SK-N-SH (cell line): ENCODE data around the gene TEK. TPM values are rescaled to one million over a fixed set of nuclear protein-coding genes. Genes with fewer than 3 reads are reported as not detected.

Source experiments
- CTCF ChIA-PET: fragments of 300-600, 350-600 bp; formaldehyde crosslinking; extraction: SDS; loops from one replicate; lab custom pipeline; 2021; lab: Yijun Ruan, JAX
- POLR2A ChIA-PET: fragments of 350-600 bp; sonication (Branson Sonifier 250); formaldehyde crosslinking; extraction: SDS; loops from one replicate; lab custom pipeline; 2020; ENCODE audit warnings: antibody characterized with exemption, inconsistent platforms; lab: Yijun Ruan, JAX
- DNase-seq: peaks from one replicate; pipeline ENCODE4 v3.0.0; 2012
- H2AFZ ChIP-seq: fragments of 200-600 bp; sonication (generic); 2 replicates; pipeline ENCODE4 v1.8.1; 2016; ENCODE audit warnings: antibody characterized with exemption, mild to moderate bottlenecking, low read depth
- H3F3A ChIP-seq: fragments of 200-600 bp; sonication (generic); replicated peaks from 2 replicates; pipeline ENCODE3; 2016; ENCODE audit warnings: antibody characterized with exemption, mild to moderate bottlenecking; ENCODE audit not compliant: insufficient read depth
- H3K27ac ChIP-seq, 2 experiments: fragments of 200-500 bp in 1 of 2; fragments of 200-600 bp in 1 of 2; sonication (Bioruptor generic) in 1 of 2; sonication (generic), shearing (Covaris generic) in 1 of 2; 2 replicates each; pipeline versions ENCODE4 v1.5.1 to v1.6.1; 2014 to 2016; ENCODE audit warnings: low read depth in 2 of 2, inconsistent platforms in 1 of 2, low read length in 1 of 2, mild to moderate bottlenecking in 1 of 2, mixed read lengths in 1 of 2
- H3K27me3 ChIP-seq: fragments of 200-600 bp; sonication (generic), shearing (Covaris generic); 2 replicates; pipeline ENCODE4 v1.6.1; 2016; ENCODE audit warnings: mixed run types; ENCODE audit not compliant: insufficient read depth
- H3K36me3 ChIP-seq, 2 experiments: fragments of 200-500 bp in 1 of 2; fragments of 200-600 bp in 1 of 2; sonication (Bioruptor generic) in 1 of 2; sonication (generic) in 1 of 2; replicated peaks in 1 of 2; 2 replicates each; pipeline versions ENCODE3 to v1.5.1; 2014 to 2016; ENCODE audit warnings: low read length in 1 of 2, mild to moderate bottlenecking in 1 of 2; ENCODE audit not compliant: insufficient read depth in 2 of 2, control insufficient read depth in 1 of 2
- H3K4me1 ChIP-seq, 2 experiments: fragments of 200-500 bp in 1 of 2; fragments of 200-600 bp in 1 of 2; sonication (Bioruptor generic) in 1 of 2; sonication (generic), shearing (Covaris generic) in 1 of 2; 2 replicates each; pipeline versions ENCODE4 v1.5.1 to v1.6.1; 2014 to 2016; ENCODE audit warnings: low read depth in 1 of 2, low read length in 1 of 2, mixed run types in 1 of 2; ENCODE audit not compliant: insufficient read depth in 2 of 2, control insufficient read depth in 1 of 2
- H3K4me2 ChIP-seq: fragments of 200-600 bp; sonication (generic), shearing (Covaris generic); 2 replicates; pipeline ENCODE4 v1.6.1; 2017; ENCODE audit warnings: mixed run types
- H3K4me3 ChIP-seq, 2 experiments: fragments of 200-500 bp in 1 of 2; fragments of 200-600 bp in 1 of 2; sonication (Bioruptor generic) in 1 of 2; sonication (generic), shearing (Covaris generic) in 1 of 2; 2 replicates each; pipeline versions ENCODE4 v1.5.1 to v1.8.1; 2014 to 2016; ENCODE audit warnings: low read depth in 2 of 2, inconsistent platforms in 1 of 2, low read length in 1 of 2, mild to moderate bottlenecking in 1 of 2, mixed read lengths in 1 of 2, moderate library complexity in 1 of 2
- H3K79me2 ChIP-seq: fragments of 200-600 bp; sonication (generic); 2 replicates; pipeline ENCODE4 v1.8.1; 2017; ENCODE audit warnings: mild to moderate bottlenecking; ENCODE audit not compliant: insufficient read depth
- H3K9ac ChIP-seq: fragments of 200-600 bp; sonication (generic); 2 replicates; pipeline ENCODE4 v1.6.1; 2017; ENCODE audit warnings: mixed run types
- H3K9me2 ChIP-seq: fragments of 200-600 bp; sonication (generic); 2 replicates; pipeline ENCODE4 v1.6.1; 2017; ENCODE audit warnings: mixed run types
- H3K9me3 ChIP-seq: fragments of 200-600 bp; sonication (generic); 2 replicates; pipeline ENCODE4 v1.6.1; 2017; ENCODE audit warnings: mixed run types, mild to moderate bottlenecking, moderate library complexity
- H4K20me1 ChIP-seq: fragments of 200-600 bp; sonication (generic); 2 replicates; pipeline ENCODE4 v1.6.1; 2017; ENCODE audit warnings: mild to moderate bottlenecking, mixed run types; ENCODE audit not compliant: insufficient read depth
- ELF1 ChIP-seq: IDR thresholded peaks from 2 replicates; pipeline ENCODE4 v1.4.0; 2012
- EP300 ChIP-seq, 2 experiments: IDR thresholded peaks; 2 replicates each; pipeline versions ENCODE4 v1.4.0 to v1.6.1; 2012; ENCODE audit warnings: borderline replicate concordance in 1 of 2, low read depth in 1 of 2, low read length in 1 of 2
- FOSL2 ChIP-seq: IDR thresholded peaks from 2 replicates; pipeline ENCODE4 v1.4.0; 2012; ENCODE audit warnings: low read depth, mild to moderate bottlenecking, moderate library complexity, borderline replicate concordance
- FOXJ3 ChIP-seq: sonication (generic); formaldehyde crosslinking; IDR thresholded peaks from 2 replicates; pipeline ENCODE4 v1.5.1; 2020; ENCODE audit warnings: mild to moderate bottlenecking, missing genetic modification reagents
- FOXM1 ChIP-seq: IDR thresholded peaks from 2 replicates; pipeline ENCODE4 v1.4.0; 2012; ENCODE audit warnings: low read depth, mild to moderate bottlenecking
- GABPA ChIP-seq: IDR thresholded peaks from 2 replicates; pipeline ENCODE4 v1.4.0; 2012; ENCODE audit warnings: low read depth, mild to moderate bottlenecking
- MEF2A ChIP-seq: IDR thresholded peaks from 2 replicates; pipeline ENCODE4 v1.4.0; 2012; ENCODE audit warnings: low read depth, borderline replicate concordance
- NFIC ChIP-seq: IDR thresholded peaks from 2 replicates; pipeline ENCODE4 v1.4.0; 2012; ENCODE audit warnings: borderline replicate concordance
- NRF1 ChIP-seq: IDR thresholded peaks from 2 replicates; pipeline ENCODE4 v1.6.1; 2012; ENCODE audit warnings: low read depth, mild to moderate bottlenecking, low read length
- RCOR1 ChIP-seq: fragments of 150-350 bp; IDR thresholded peaks from 2 replicates; pipeline ENCODE4 v1.6.1; 2017; ENCODE audit warnings: antibody characterized with exemption, low read length
- RXRA ChIP-seq: IDR thresholded peaks from 2 replicates; pipeline ENCODE4 v1.4.0; 2012; ENCODE audit warnings: low read depth, mild to moderate bottlenecking, borderline replicate concordance
- SMC3 ChIP-seq: IDR thresholded peaks from 2 replicates; pipeline ENCODE4 v1.6.1; 2012; ENCODE audit warnings: low read depth, low read length, improper control_type of control experiment
- TAF1 ChIP-seq: IDR thresholded peaks from 2 replicates; pipeline ENCODE4 v1.6.1; 2012; ENCODE audit warnings: low read depth, mild to moderate bottlenecking, low read length, moderate library complexity, borderline replicate concordance
- TEAD4 ChIP-seq: IDR thresholded peaks from 2 replicates; pipeline ENCODE4 v1.4.0; 2012; ENCODE audit warnings: mild to moderate bottlenecking, borderline replicate concordance; ENCODE audit not compliant: insufficient read depth
- YY1 ChIP-seq: IDR thresholded peaks from 2 replicates; pipeline ENCODE4 v1.4.0; 2012; ENCODE audit warnings: low read depth, mild to moderate bottlenecking
- WGBS: methylation state at CpG from one replicate; pipeline ENCODE4 v1.1.6; 2017; ENCODE audit warnings: low lambda C conversion rate; 5-methylcytosine and 5-hydroxymethylcytosine counted together
- polyA plus RNA-seq, 3 experiments: library from polyadenylated mRNA; depleted of rRNA; stranded (reverse); fragments of >200 nt; gene quantifications; 2 replicates each; pipeline ENCODE4 v1.2.3, GENCODE V29; 2012
- TF ChIP-seq, protein P1 (sequence below): IDR thresholded peaks from 2 replicates; pipeline ENCODE4 v1.4.0; 2012; ENCODE audit warnings: low read depth, borderline replicate concordance
- TF ChIP-seq, protein P2 (sequence below): fragments of 200-600 bp; sonication (generic); IDR thresholded peaks from 2 replicates; pipeline ENCODE4 v1.6.1; 2017; ENCODE audit warnings: antibody characterized with exemption, mild to moderate bottlenecking, moderate library complexity
- TF ChIP-seq, protein P3 (sequence below): fragments of 150-350 bp; IDR thresholded peaks from 2 replicates; pipeline ENCODE4 v1.6.1; 2017; ENCODE audit warnings: antibody characterized with exemption, low read length, low read depth, borderline replicate concordance
- TF ChIP-seq, protein P4 (sequence below): IDR thresholded peaks from 2 replicates; pipeline ENCODE4; 2012
- TF ChIP-seq, protein P5 (sequence below): IDR thresholded peaks from 2 replicates; pipeline ENCODE4 v1.4.0; 2012; ENCODE audit warnings: low read depth

The TEK gene
- polyA plus RNA-seq, 1 of the 3 experiments (the other 2 are of a cell fraction): 0.03 TPM

- Histone ChIP-seq H3K4me2 (no peak overlapping the region), H3K79me2 (no peaks in the 10 kb centered on the region), H3K27me3 (no peaks in the 10 kb centered on the region), H3K9me2 (no peaks in the 10 kb centered on the region), H3F3A (peaks cover 28% of the 10 kb centered on the region), H3K27ac (no peak overlapping the region), H2AFZ (no peak overlapping the region), H3K9ac (no peak overlapping the region), H3K4me3 (no peak overlapping the region), H3K4me1 (no peaks in the 10 kb centered on the region; a peak in 1 of 4 replicates)
- DNase-seq: no peak
- 94% methylated on average over 2 of the region's 2 CpGs for WGBS
- ChIA-PET CTCF (interaction anchor here (0.6 to 1.0 kb wide), 2 partner anchors 134 to 148 kb away, joined by 3 read pairs; no protein-coding TSS in a partner anchor), POLR2A (interaction anchor here (0.7 kb wide), 1 partner anchor 33 kb away, joined by 5 read pairs; no protein-coding TSS in a partner anchor)
- no peak for TF ChIP-seq FOXM1
- no peak for TF ChIP-seq EP300 (IDR thresholded peaks at IDR 0.05; ENCODE audit: borderline replicate concordance in 1 of 2, low read depth in 1 of 2, low read length in 1 of 2)
- no peak for TF ChIP-seq MEF2A
- no peak for TF ChIP-seq YY1
- TF ChIP-seq NRF1: no peak
- no peak for TF ChIP-seq RCOR1
- TF ChIP-seq ELF1: no peak
- no peak for TF ChIP-seq NFIC
- no peak for TF ChIP-seq FOXJ3 (CRISPR knock-in tag)
- TF ChIP-seq, protein P1, sequence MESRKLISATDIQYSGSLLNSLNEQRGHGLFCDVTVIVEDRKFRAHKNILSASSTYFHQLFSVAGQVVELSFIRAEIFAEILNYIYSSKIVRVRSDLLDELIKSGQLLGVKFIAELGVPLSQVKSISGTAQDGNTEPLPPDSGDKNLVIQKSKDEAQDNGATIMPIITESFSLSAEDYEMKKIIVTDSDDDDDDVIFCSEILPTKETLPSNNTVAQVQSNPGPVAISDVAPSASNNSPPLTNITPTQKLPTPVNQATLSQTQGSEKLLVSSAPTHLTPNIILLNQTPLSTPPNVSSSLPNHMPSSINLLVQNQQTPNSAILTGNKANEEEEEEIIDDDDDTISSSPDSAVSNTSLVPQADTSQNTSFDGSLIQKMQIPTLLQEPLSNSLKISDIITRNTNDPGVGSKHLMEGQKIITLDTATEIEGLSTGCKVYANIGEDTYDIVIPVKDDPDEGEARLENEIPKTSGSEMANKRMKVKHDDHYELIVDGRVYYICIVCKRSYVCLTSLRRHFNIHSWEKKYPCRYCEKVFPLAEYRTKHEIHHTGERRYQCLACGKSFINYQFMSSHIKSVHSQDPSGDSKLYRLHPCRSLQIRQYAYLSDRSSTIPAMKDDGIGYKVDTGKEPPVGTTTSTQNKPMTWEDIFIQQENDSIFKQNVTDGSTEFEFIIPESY: no peak
- no peak for TF ChIP-seq GABPA
- TF ChIP-seq, all 33 proteins: peak for 0
- no peaks in the 10 kb centered on the region for H4K20me1 ChIP-seq
- no peaks in the 10 kb centered on the region for H3K9me3 ChIP-seq
- H3K36me3 ChIP-seq: no peaks in the 10 kb centered on the region
Observed at GRCh38 chr9:27126670-27127069, 17.6 kb downstream of the TEK start.

DNA sequence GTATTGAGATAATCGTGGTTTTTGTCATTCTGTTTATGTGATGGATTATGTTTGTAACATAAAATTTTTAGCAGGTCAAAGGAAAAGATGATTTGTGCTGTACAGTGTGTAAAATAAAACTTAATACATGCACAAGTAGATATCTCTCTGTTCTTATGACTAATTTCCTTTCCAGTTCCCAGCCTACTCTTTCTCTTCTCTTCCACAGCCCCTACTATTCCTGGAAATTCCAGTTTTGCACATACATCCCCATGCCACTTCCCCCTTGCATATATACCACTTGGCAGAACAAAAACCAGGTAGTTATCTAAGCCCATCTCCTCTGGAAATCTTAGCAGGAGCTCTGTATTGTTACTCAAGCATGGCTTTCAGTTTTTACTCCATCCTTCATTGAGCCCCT is 20.2 kb downstream of the TEK start:
- Histone ChIP-seq H4K20me1 (no peaks in the 10 kb centered on the region), H3K27me3 (no peaks in the 10 kb centered on the region), H3K27ac (no peak overlapping the region), H3K4me1 (no peaks in the 10 kb centered on the region; a peak in 1 of 4 replicates), H3F3A (peaks cover 24% of the 10 kb centered on the region), H2AFZ (no peak overlapping the region), H3K9me3 (no peaks in the 10 kb centered on the region), H3K4me2 (no peak overlapping the region), H3K4me3 (no peak overlapping the region), H3K9me2 (no peaks in the 10 kb centered on the region), H3K79me2 (no peaks in the 10 kb centered on the region), H3K36me3 (no peaks in the 10 kb centered on the region), H3K9ac (no peak overlapping the region)
- 51% methylated on average over 1 of the region's 1 CpG for WGBS
- TF ChIP-seq TAF1 (no peak), GABPA (no peak), FOSL2 (no peak), RCOR1 (no peak), FOXM1 (no peak), NFIC (no peak), FOXJ3 (CRISPR knock-in tag) (no peak), RXRA (no peak), MEF2A (no peak), SMC3 (no peak), TEAD4 (no peak)
- TF ChIP-seq, protein P2, sequence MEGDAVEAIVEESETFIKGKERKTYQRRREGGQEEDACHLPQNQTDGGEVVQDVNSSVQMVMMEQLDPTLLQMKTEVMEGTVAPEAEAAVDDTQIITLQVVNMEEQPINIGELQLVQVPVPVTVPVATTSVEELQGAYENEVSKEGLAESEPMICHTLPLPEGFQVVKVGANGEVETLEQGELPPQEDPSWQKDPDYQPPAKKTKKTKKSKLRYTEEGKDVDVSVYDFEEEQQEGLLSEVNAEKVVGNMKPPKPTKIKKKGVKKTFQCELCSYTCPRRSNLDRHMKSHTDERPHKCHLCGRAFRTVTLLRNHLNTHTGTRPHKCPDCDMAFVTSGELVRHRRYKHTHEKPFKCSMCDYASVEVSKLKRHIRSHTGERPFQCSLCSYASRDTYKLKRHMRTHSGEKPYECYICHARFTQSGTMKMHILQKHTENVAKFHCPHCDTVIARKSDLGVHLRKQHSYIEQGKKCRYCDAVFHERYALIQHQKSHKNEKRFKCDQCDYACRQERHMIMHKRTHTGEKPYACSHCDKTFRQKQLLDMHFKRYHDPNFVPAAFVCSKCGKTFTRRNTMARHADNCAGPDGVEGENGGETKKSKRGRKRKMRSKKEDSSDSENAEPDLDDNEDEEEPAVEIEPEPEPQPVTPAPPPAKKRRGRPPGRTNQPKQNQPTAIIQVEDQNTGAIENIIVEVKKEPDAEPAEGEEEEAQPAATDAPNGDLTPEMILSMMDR: no peak
- TF ChIP-seq, protein P1: no peak
- TF ChIP-seq, protein P3, sequence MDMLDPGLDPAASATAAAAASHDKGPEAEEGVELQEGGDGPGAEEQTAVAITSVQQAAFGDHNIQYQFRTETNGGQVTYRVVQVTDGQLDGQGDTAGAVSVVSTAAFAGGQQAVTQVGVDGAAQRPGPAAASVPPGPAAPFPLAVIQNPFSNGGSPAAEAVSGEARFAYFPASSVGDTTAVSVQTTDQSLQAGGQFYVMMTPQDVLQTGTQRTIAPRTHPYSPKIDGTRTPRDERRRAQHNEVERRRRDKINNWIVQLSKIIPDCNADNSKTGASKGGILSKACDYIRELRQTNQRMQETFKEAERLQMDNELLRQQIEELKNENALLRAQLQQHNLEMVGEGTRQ: no peak
- TF ChIP-seq, protein P4, sequence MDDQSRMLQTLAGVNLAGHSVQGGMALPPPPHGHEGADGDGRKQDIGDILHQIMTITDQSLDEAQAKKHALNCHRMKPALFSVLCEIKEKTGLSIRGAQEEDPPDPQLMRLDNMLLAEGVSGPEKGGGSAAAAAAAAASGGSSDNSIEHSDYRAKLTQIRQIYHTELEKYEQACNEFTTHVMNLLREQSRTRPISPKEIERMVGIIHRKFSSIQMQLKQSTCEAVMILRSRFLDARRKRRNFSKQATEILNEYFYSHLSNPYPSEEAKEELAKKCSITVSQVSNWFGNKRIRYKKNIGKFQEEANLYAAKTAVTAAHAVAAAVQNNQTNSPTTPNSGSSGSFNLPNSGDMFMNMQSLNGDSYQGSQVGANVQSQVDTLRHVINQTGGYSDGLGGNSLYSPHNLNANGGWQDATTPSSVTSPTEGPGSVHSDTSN: no peak
- TF ChIP-seq, protein P5, sequence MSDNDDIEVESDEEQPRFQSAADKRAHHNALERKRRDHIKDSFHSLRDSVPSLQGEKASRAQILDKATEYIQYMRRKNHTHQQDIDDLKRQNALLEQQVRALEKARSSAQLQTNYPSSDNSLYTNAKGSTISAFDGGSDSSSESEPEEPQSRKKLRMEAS: no peak
- no peak for DNase-seq
- ChIA-PET POLR2A (no interaction called here), CTCF (no interaction called here)
